DMS53 (cell line): ENCODE results near the gene MARCHF7.
A peak's percentile ranks its signal among the peaks of the same experiment; 100 is the strongest.
"Not testable (repeated sequence)": the region's sequence is repeated elsewhere in the genome, so short reads cannot be mapped to it uniquely, and the experiment has no call there.

Source experiments
- DNase-seq: peaks from one replicate; lab custom pipeline; 2025; lab: John Stamatoyannopoulos, UW

Gene MARCHF7

DNA sequence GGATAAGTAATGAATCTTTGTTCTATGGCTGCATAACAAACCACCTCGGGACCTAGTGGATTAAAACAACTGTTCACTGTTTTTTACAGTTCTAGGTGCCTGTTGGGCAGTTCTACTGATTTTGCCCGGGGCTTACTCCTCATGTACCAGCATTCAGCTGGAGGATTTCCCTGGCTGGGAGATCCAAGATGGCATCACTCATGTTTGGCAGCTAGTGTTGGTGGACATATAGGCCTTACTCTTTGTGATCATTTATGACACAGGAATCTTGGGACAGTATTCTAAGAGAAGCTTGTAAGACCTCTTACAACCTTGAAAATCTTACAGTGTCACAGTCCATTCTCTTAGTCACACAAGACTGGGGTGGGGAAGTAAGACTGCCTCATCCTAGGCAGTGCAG lies 4.6 kb downstream of the MARCHF7 start:
- DNase-seq: no peak

- DNase-seq: no peak
Observed at GRCh38 chr2:159720676-159721075, 8.4 kb downstream of the MARCHF7 start.

DNA sequence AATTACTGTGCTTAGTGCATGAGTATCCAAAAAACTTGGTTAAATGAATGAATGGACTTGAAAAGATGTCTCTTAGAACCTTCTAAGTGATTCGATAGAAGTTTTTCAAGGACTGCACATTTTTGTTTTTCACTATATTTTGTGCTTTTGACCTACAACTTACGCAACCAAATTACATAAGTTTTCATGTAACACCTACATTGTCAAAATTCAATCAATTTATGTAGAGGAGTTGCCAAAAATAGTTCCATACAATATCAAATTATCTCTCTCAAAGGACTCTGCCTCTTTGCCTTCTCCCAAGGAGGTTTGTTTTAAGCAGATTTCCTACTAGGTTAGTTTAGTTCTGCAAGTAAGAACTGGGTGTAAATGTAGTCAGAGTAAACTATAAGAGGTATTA lies 10.3 kb downstream of the MARCHF7 start:
- DNase-seq: no peak

DNA sequence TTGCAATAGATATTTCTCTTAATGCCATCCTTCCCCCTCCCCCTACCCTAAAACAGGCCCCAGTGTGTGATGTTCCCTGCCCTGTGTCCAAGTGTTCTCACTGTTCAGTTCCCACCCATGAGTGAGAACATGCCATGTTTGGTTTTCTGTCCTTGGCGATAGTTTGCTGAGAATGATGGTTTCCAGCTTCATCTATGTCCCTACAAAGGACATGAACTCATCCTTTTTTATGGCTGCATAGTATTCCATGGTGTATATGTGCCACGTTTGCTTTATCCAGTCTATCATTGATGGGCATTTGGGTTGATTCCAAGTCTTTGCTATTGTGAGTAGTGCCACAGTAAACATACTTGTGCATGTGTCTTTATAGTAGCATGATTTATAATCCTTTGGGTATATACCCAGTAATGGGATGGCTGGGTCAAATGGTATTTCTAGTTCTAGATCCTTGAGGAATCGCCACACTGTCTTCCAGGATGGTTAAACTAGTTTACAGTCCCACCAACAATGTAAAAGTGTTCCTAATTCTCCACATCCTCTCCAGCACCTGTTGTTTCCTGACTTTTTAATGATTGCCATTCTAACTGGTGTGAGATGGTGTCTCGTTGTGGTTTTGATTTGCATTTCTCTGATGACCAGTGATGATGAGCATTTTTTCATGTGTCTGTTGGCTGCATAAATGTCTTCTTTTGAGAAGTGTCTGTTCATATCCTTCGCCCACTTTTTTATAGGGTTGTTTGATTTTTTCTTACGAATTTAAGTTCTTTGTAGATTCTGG lies 12.7 kb downstream of the MARCHF7 start:
- DNase-seq: not testable (repeated sequence)

DNA sequence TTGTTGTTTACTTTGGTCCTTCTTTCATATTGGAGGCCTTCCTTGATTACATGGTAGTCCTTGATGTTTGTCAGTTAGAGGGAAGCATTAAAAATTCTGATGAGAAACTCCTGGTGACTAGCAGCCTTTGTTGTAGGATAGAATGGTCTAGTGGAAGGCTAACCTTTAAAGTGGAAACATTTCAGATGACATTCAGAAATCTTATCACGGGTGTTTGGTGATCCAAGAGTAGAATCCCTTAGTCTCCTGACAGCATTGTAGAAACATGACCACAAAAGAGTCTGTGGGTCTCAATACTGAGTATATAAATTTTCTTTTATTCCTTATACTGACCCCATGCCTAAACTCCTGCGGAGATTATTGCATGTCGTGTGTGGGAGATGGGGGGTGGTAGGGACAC lies 13.4 kb downstream of the MARCHF7 start:
- no peak for DNase-seq

DNA sequence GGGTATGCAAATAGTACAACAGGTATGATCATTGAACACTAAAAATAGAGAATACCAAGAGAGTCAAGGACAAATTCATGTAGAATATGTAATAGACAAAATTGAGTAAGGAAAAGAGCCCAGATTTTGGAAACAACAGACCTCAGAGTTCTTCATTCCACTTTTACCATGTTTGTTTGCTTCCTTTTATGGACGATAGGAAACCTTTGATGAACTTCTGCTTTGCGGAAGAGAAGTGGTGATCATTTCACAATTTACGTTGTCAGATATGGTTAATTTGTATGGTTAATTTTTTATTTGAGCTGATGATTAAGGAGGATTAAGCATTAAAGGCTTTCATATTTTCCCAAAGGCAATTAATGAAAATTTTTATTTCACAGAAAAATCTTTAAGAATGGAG lies 16.3 kb downstream of the MARCHF7 start:
- DNase-seq: no peak

GRCh38 chr2:159735648-159736047 lies 23.3 kb downstream of the MARCHF7 start:
- no peak for DNase-seq

GRCh38 chr2:159736048-159736447 lies 23.7 kb downstream of the MARCHF7 start:
- DNase-seq: no peak

DNA sequence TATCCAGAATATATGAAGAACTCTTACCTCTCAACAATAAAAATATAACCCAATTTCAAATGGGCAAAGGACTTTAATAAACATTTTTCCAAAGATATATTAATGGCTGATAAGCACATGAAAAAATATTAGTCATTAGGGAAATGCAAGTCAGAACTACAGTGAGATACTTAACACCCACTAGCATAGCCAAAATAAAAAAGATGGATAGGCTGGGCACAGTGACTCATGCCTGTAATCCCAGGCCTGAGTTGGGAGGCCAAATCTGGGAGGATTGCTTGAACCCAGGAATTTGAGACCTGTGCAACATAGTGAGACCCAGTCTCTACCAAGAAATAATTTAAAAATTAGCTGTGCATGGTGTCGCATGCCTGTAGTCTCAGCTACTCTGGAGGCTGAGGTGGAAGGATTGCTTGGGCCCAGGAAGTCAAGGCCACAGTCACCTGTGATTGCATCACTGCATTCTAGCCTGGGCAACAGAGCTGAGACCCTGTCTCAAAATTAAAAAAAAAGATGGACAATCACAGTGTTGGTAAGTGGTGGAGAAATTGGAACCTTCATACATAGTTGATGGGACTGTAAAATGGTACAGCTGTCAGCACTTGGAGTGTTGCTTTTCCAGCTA lies 25.1 kb downstream of the MARCHF7 start:
- no peak for DNase-seq

GRCh38 chr2:159737917-159738296 lies 25.6 kb downstream of the MARCHF7 start:
- DNase-seq: no peak

GRCh38 chr2:159738509-159739390 lies 26.4 kb downstream of the MARCHF7 start:
- DNase-seq: no peak

DNA sequence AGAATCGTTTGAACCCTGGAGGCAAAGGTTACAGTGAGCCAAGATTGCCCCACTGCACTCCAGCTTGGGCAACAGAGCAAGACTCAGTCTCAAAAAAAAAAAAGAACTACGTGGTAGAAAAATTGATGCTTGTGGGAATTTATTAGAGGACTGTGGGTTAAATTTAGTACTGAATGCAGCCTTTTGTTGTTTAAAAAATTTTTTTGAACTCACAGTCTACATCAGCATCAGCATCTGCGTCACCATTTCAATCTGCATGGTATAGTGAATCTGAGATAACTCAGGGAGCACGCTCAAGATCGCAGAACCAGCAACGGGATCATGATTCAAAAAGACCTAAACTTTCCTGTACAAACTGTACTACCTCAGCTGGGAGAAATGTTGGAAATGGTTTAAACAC lies 30.5 kb downstream of the MARCHF7 start:
- no peak for DNase-seq

- no peak for DNase-seq
Observed at GRCh38 chr2:159744363-159744762, 32.1 kb downstream of the MARCHF7 start.

- DNase-seq: not testable (repeated sequence)
Observed at GRCh38 chr2:159745237-159745636, 32.9 kb downstream of the MARCHF7 start.

- DNase-seq: no peak
Observed at GRCh38 chr2:159748089-159748488, 35.8 kb downstream of the MARCHF7 start.

- no peak for DNase-seq
Observed at GRCh38 chr2:159750873-159751272, 38.6 kb downstream of the MARCHF7 start.

DNA sequence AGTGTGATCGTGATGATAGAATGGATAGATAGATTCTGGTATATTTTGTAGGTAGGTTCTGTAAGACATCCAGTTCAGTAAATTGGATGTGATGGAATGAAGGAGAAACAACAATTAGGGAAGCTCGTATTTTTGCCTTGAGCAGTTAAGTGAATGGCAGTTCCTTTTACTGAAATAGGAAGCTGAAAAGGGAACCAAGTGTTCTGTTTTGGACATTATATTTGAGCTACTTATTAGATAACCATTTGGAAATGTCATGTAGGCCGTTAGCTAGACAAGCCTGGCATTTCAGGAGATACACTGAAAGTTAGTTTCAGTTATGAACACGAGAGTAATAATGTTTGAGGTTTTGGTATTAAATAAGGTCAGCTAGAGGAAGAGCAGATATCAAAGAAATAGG lies 41.5 kb downstream of the MARCHF7 start:
- no peak for DNase-seq

DNA sequence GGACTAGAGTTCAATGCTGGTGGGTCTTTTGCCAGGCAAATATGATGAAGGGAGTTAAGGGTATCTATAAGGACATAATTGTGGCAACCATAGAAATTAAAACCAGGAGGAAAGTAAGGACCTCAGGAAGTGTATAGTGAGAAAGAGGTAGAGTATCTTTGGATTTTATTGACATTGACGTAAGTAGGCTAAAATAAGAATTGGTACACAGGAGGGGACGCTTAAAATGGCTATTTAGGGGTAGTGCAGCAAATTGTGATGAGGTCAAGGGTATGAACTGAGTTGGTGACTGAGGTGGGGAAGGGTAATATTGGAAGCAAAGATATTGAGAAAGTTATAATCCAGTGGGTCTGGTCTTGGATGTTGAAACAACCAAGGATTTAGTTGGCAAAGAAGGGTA lies 42.7 kb downstream of the MARCHF7 start:
- DNase-seq: no peak

- DNase-seq: peak; percentile 69
Observed at GRCh38 chr2:159755788-159756187, 43.5 kb downstream of the MARCHF7 start.

DNA sequence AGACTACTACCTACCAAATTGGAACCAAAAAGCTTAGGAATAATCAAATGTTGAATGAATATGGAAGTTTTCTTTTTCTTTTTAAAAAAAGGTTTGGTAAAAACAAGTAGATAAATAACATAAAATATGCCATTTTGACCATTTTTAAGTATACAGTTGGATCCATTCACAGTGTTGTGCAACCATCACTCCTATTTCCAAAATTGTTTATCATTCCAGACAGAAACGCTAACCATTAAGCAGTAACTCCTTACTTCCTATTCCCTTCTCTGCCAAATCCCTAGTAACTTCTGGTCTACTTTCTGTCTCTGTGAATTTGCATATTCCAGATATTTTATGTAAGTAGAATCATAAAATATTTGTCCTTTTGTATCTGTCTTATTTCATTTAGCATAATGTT lies 45.9 kb downstream of the MARCHF7 start:
- DNase-seq: no peak

DNA sequence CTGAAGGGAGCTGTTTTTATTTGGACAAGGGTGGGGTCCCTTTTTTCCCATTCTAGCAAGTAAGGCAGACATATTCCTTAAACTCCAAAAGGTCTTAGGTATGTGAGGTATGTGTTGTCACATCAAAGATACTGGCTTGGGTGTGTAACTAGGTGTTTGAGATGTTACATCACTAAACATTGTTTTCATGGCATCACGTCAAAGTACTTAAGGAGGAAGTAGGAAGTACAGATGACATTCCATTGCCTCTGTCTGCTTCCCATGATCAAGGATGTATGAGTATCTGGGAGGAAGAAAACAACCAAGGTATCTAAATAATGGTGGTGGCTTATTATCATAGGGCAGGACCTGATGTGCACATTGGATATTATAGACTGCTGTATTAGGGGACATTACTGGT lies 46.4 kb downstream of the MARCHF7 start:
- peak; percentile 32 for DNase-seq

DNA sequence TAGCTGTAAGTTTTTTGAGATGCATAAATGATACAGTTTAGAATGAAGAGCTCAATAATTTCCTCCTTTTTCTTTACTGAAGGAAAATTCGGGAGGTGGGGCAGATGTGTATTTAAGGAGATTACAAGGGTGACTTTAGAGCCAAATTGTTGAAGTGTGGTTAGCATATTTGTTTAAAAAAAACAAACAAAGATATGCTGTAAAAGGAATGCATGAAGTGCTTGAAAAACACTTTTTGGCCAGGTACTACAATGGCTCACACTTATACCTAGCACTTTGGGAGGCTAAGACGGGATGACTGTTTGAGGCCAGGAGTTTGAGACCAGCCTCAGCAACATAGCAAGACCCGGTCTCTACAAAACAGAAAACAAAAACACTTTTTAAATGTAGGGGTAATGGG lies 47.3 kb downstream of the MARCHF7 start:
- DNase-seq: peak; percentile 37

DNA sequence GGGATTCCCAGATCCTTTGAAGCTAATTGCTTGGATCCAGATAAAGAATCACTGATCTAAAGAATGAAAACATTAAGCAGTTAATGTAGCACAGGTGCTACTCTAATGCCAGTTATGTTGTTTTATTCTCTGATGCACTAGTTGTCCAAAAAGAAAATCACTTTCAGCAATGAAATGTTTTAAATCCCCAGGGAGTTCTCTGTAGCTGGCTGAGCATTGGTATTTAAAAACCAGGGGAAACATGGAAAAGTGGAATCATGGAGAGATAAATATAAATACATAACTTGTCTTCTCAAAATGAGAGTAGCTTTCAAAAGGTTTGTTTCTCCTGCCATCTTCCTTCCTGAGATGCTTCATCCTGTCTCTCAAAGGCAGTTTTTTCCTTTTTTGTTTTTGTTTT lies 48.0 kb downstream of the MARCHF7 start:
- DNase-seq: no peak
